ENCODE measurements around the gene SUPT20HL2.

SUPT20HL2 gene

DNA sequence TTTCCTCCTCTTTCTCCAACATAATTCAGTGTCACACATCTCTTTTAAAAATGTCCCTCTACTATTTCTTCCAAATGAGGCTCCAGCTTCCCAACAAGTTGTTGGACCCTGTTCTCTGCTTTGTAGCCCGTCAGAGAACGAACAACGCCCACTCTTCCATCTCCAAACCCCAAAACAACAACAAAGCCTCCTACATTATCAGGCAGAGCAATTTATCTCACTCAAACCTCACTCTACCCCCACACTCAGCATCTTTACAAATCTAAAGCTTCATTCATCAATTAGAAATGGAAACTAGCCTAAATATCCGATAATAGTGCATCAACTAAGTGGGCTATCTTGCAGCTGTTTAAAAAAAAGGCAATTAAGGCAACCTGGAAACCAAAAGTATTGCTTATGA is 20.5 kb downstream of the SUPT20HL2 start:
- no peak for TF ChIP-seq ZNF274 (IDR thresholded peaks at IDR 0.05; ENCODE audit: low read depth, low read length)
- no peak overlapping the region for H3K4me3 ChIP-seq (ENCODE audit: low read length)

DNA sequence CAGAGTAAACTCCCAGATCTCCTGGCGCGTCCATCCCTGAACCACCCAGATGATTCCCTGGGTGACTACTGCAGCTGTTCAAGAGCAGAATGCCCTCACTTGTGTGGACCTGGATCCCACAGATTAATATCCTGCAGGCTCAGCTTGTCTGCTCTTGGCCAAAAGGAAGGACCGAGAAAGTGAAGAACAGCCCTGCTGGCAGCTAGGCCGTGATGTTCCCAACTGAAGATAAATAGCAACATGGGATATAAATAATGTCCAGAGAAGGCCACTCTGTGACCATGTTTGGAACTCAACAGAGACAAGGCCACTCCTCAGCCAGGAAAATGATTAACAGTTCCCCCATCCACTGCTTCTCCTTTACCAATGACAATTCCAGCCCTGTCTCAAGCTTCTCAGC is 21.5 kb downstream of the SUPT20HL2 start:
- H3K4me3 ChIP-seq (ENCODE audit: low read length), result no peak overlapping the region
- TF ChIP-seq ZNF274 (IDR thresholded peaks at IDR 0.05; ENCODE audit: low read depth, low read length), result no peak

DNA sequence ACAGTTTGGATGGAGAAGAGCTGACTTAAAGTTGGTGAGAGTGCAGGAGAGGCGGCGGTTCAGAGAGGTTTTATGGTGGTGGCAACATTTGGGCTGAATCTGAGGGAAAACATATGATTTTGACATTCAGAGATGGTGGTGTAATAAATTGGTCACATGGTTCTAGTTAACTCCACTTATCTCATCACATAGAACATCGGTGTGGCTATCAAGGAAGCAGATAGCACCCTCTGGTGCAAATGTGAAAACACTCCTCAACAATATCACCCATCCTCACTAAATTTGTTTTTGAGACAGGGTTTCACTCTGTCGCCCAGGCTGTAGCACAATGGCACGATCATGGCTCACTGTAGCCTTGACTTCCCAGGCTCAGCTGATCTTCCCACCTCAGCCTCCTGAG is 28.8 kb downstream of the SUPT20HL2 start:
- TF ChIP-seq ZNF274 (IDR thresholded peaks at IDR 0.05; ENCODE audit: low read depth, low read length), result no peak
- H3K4me3 ChIP-seq (ENCODE audit: low read length), result no peak overlapping the region

DNA sequence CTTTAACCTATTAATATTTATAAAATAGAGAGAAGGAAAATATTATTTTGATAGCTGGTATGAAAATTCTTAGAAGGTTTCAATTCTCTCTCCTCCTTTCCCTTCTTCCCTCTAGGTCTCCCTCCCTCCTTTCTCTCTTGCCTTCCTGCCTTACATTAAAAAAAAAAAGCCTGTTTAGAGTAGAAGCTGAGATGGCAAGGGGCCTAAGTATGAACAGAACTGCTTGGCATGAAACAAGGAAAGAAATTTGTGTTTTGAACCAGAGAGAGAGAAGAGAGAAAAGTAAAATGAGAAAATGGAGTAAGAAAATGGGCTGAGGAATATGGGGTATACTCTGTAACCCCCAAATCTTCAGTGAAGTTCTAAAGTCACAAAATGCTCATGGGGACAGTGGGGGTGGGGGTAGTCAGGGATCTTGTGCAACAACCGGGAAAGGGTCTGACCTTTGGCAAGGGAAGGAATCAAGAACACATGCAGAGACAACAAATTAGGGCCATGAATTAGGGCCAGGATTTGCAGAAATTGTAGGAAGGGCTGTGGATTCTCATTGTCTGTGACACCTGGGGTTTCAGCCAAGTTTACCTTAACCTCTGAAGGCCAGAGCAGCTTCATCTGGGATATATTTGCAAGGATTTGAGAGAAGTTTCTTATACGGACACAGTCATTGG is 30.6 kb downstream of the SUPT20HL2 start:
- no peak for TF ChIP-seq ZNF274 (IDR thresholded peaks at IDR 0.05; ENCODE audit: low read depth, low read length)
- H3K4me3 ChIP-seq (ENCODE audit: low read length), result no peak overlapping the region

DNA sequence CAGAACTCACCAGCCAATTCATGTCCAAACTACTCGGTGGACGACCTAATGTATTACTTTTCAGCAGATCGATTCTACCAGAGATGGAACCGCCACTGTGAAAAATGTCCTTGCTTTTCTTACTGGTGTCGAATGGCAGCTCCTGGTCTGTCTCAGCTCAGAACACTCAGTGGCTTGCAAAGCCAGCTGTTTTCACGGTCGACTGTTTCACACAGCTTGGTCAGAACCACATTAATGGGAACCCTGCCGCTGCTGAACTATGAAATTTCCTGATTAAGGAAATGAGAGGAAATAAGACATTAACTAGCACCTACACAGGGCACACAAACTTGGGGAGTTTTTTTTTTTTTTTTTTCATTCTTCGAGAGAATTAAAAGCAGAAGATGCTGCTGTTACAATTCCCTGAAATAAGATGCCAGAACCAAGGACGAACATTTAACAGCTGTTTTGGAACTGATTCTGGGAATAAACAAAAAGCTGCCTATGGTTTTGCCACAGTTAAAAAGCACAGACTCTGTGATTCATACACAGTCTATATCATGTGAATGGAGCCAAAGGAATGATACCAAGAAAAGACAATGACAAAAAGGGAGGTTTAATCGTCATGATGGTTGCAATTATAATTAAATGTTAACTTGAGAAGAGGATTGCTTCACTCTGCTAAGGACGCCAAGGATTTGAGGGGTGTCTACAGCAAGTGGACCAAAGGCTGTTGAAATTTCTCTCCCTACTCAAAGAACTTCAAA is 31.3 kb downstream of the SUPT20HL2 start:
- TF ChIP-seq ZNF274 (IDR thresholded peaks at IDR 0.05; ENCODE audit: low read depth, low read length), result no peak
- no peak overlapping the region for H3K4me3 ChIP-seq (ENCODE audit: low read length)

DNA sequence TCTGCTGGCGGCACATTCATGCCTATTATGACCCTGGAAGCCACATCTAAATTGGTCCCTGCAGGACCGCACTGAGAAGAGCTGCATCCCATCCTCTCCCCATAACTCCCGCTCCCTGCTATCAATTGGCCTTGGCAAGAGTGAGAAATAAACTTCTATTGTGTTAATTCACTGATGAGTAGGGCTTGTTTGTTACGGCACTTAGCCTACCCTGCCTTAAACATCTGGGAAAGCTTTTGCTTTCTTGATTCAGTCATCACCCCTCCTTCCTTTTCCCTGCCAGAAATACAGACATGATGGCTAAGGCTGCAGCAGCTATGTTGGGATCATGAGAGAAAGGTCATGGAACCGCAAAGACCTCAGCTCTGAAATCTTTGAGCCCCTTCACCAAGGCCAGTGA is 36.5 kb downstream of the SUPT20HL2 start:
- no peak for TF ChIP-seq ZNF274 (IDR thresholded peaks at IDR 0.05; ENCODE audit: low read depth, low read length)
- H3K4me3 ChIP-seq (ENCODE audit: low read length), result no peak overlapping the region

DNA sequence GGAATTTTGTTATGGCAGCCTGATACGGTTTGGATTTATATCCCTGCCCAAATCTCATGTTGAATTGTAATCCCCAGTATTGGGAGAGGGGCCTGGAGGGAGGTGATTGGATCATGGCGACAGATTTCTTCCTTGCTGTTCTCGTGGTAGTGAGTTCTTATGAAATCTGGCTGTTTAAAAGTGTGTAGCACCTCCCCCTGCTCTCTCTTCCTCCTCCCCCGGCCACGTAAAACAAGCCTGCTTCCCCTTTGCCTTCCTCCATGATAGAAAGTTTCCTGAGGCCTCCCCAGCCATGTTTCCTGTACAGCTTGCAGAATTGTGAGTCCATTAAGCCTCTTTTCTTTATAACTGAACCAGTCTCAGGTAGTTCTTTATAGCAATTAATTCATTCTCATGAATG is 37.9 kb downstream of the SUPT20HL2 start:
- no peak overlapping the region for H3K4me3 ChIP-seq (ENCODE audit: low read length)
- no peak for TF ChIP-seq ZNF274 (IDR thresholded peaks at IDR 0.05; ENCODE audit: low read depth, low read length)

DNA sequence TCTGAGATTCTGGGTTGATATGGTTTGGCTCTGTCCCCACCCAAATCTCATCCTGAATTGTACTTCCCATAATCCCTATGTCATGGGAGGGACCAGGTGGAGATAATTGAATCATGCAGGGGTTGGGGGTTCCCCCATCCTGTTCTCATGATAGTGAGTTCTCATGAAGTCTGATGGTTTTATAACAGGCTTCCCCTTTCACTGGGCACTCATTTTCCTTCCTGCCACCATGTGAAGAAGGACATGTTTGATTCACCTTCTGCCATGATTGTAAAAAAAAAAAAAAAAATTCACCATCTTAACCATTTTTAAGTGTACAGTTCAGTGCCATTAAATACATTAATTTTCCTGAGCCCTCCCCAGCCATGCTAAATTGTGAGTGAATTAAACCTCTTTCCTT is 42.6 kb downstream of the SUPT20HL2 start:
- TF ChIP-seq ZNF274 (IDR thresholded peaks at IDR 0.05; ENCODE audit: low read depth, low read length), result no peak
- H3K4me3 ChIP-seq (ENCODE audit: low read length), result no peak overlapping the region

DNA sequence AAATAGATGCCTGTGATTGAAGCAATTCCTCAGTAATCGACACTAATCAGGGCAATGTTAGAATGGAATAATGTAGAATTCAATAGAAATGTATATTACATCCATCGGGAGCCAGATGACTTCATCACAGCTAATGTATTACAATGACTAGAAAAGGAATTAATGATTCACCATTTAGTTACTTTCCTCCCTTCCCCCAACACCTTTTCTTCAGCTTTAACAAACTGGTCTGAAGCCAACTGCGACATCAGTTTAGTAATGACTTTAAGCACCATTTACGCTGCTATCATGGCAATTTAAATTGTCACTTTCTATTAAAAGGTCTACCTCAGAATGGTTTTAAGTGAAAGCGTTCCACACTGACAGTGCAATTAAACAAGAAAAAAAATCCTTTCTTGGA is 45.1 kb downstream of the SUPT20HL2 start:
- no peak for TF ChIP-seq ZNF274 (IDR thresholded peaks at IDR 0.05; ENCODE audit: low read depth, low read length)
- no peak overlapping the region for H3K4me3 ChIP-seq (ENCODE audit: low read length)

DNA sequence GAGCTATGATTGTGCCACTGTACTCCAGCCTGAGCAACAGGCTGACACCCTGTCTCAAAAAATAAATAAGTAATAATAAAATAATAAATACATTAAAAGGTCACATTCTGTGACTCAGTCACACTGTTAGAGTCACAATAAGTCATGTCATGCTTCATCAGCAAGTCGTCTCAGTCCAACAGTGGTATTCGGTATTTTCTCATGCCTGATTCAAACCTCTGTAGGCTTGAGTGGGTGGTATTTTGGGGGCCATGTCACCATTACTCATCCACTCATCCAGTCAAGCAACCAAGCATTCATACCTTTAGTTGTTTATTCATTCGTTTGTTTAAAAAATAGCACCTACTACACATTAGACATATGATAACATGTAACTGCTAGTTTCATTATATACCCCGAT is 46.9 kb downstream of the SUPT20HL2 start:
- no peak for TF ChIP-seq ZNF274 (IDR thresholded peaks at IDR 0.05; ENCODE audit: low read depth, low read length)
- H3K4me3 ChIP-seq (ENCODE audit: low read length), result no peak overlapping the region

DNA sequence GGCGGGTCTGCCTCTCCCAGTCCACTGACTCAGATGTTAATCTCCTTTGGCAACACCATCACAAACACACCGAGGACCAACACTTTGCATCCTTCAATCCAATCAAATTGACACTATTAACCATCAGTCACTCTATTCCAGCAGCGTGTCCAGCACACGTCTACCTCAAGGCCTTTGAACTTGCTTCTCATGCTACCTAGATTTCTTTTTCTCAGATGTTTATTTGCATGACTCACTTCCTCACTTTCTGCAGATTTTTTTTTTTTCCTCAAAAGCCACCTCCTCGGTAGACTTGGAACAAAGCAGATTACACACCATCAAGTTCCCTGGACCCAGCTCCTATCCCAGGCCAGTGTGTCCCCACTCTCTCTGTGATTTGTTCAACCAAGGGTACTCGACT is 49.5 kb downstream of the SUPT20HL2 start:
- TF ChIP-seq ZNF274 (IDR thresholded peaks at IDR 0.05; ENCODE audit: low read depth, low read length), result no peak

DNA sequence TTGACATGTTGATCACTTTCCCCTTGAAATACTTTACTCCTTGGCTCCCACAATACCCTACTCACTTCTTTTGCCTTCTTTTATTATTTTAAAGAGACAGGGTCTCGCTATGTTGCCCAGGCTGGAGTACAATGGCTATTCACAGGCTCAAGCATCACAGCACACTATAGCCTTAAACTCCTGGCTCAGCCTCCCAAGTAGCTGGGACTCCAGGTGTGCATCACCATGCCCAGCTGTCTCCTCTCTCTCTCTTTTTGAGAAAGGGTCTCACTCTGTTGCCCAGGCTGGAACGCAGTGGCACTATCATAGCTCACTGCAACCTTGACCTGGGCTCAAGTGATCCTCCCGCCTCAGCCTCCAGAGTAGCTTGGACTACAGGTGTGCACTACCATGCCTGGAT is 51.6 kb downstream of the SUPT20HL2 start:
- TF ChIP-seq ZNF274 (IDR thresholded peaks at IDR 0.05; ENCODE audit: low read depth, low read length), result no peak

More for the DNA sequence above, 49.5 kb downstream of the SUPT20HL2 start:
- no peak overlapping the region for H3K4me3 ChIP-seq (ENCODE audit: low read length)

More for the DNA sequence above, 51.6 kb downstream of the SUPT20HL2 start:
- H3K4me3 ChIP-seq (ENCODE audit: low read length), result no peak overlapping the region
